Left renal cortex interstitium (tissue), 4 donors: ENCODE measurements around the gene INPP4A. TPM values are rescaled to one million over a fixed set of nuclear protein-coding genes. Genes with fewer than 3 reads are reported as not detected.

Experiments
- DNase-seq, 4 donors: peaks; one replicate each; pipeline ENCODE4 v3.0.0-alpha.2; 2013; ENCODE audit warnings: low read depth in 4 of 4, low spot score in 2 of 4, missing footprints in 1 of 4
- polyA plus RNA-seq, 4 donors: library from polyadenylated mRNA; unstranded; fragments of 120-200 nt; gene quantifications; one replicate each; pipeline ENCODE4 v1.2.1, GENCODE V29; 2013; ENCODE audit not compliant: insufficient read length in 4 of 4

INPP4A gene
- polyA plus RNA-seq, 4 donors = 17.4 to 27.6 (median 20.5) TPM

- DNase-seq = no peak
These were observed 163.1 kb downstream of the INPP4A start for GRCh38 chr2:98607741-98608115.

DNA sequence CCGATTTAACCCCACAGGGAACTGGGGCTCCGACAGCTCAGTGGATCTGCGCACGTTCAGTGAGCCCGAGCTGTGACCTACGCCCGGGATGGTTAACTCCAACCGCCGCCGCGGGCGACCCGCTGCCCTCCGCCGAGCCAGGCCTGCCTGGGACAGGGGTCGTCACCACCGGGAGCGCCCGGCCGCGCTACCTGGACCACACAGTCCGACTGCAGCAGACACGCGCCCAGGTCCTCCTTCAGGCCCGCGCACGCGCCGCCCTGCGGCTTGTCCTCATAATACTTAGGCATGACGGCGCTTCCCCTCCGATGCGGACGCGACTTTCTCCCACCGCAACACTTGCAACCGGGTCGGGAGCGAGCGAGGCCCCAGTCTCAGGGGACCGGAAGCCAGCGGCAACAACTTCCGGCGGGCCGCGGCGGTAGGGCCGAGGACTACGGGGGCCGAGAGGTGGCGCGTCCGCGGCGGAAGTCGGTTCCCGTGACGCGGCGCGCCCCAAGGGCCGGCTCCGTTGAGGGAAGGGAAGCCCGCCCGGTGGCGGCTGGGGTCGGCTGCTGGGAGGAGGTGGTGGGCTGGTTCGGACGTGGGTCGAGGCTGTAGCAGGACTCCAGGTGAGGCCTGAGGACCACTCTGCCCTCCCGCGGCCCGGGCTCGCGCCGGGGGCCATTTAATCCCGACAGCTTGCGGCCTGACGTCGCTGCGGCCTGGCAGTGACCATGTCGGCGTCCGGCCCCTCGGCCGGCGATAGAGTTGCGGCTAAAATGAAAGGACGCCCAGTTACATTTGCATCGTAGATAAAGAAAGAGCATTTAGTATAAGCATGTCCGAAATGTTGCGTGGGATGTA is 163.7 kb downstream of the INPP4A start, which contains the start of the genes COA5 and UNC50:
COA5 (minus strand) TSS at position 397 of the 846 bp plus-strand sequence; CDS start at position 290, 107 bp downstream.
UNC50 (plus strand) TSS at position 474 of the 846 bp plus-strand sequence. CDS start 1,171 bp downstream, outside the sequence.
- DNase-seq = peak; percentile 78 to 84 (median 82)

- peak in 3 of 4 donors; percentile 15 to 37 (median 24) for DNase-seq
These were observed 164.4 kb downstream of the INPP4A start for GRCh38 chr2:98608962-98609604.

DNA sequence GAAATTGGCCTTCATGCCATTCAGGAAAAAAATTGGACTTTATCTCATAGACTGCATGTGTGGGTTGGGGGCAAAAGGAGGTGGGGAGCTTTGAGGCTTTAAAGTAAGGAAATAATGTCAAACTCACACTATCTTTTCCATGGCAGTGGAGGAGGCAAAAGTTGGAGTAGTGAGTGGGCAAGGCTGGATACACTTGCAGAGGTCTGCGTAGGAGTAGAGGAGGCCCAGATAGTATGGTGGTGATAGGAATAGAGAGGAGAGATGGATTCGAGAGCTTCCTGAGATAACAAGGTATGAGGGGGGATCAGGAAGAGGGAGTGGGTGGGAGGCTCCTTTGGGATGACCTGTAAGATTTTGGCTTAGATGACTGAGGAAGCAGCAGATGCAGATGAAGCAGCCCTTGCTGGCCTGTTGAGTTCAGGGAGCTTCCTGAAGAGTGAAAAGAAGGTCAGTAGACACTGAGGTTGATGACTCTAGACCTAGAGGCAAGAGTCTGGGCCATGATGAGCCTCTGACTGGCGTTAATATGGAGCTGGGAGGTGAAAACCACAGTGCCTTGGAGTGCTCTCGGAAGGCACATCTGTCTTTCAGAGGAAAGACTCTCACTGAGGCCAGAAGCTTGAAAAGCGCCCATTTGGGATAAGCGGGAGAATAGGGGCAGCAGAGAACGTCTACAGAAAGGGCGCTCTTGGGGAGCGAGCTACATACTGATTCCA is 169.5 kb downstream of the INPP4A start:
- DNase-seq = no peak

DNA sequence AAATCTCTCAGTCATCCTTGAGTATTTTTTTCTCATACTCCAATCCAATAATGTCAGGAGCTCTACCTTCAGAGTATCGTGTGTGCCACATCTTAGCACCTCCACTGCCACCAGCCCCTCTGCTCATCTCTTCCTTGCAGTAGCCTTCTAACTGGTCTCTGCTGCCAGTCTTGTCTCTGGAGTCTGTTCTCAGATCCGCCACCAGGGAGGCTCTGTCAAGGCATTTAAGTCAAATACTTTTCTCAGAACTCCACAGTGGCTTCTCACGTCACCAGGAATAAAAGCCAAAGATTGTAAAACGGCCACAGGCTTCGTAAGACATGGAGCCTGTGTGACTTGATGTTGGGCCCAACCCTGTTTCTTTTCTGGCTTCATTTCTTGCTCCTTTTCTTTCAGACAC is 170.8 kb downstream of the INPP4A start:
- no peak for DNase-seq

DNA sequence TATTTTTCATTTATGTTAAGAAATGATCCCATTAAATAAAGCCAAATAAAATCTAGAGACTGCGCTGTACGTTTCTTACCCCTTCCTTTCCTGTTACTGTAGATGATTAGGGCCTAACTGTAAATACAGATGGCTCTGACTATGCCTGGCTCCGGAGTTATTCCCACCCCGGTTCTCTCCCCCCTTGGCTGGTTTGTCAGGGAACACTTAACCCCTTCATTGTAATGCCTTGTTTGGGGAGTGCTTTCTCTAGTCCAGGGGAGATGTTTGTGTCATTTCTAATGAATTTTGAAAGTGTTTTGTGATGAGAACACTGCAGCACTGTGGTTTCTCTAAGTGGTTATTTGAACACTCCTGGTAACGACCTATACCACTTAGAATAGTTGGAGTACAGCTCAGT is 172.5 kb downstream of the INPP4A start:
- DNase-seq = no peak

GRCh38 chr2:98623657-98624056 is 179.0 kb downstream of the INPP4A start:
- no peak for DNase-seq

DNA sequence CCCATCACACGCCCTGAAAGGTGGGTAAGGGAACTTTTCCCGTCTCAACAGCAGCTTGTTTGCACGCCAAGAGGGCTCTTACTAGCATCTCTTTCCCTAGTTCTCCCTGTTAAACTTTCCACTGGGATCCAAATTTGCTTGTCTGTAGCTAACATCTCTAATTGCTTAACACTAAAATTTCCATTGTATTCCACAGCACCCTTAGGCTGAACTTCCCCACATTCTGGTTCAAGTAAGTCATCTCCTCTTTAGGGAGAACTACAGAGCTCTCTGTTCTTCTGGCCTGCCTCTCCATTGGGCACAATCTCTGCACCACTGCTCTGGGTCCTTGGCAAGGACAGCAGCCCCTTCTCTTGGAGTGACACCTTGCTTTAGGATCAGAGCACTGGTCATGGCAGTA is 187.7 kb downstream of the INPP4A start:
- no peak for DNase-seq

GRCh38 chr2:98634406-98635092 is 189.9 kb downstream of the INPP4A start:
- DNase-seq = no peak

DNA sequence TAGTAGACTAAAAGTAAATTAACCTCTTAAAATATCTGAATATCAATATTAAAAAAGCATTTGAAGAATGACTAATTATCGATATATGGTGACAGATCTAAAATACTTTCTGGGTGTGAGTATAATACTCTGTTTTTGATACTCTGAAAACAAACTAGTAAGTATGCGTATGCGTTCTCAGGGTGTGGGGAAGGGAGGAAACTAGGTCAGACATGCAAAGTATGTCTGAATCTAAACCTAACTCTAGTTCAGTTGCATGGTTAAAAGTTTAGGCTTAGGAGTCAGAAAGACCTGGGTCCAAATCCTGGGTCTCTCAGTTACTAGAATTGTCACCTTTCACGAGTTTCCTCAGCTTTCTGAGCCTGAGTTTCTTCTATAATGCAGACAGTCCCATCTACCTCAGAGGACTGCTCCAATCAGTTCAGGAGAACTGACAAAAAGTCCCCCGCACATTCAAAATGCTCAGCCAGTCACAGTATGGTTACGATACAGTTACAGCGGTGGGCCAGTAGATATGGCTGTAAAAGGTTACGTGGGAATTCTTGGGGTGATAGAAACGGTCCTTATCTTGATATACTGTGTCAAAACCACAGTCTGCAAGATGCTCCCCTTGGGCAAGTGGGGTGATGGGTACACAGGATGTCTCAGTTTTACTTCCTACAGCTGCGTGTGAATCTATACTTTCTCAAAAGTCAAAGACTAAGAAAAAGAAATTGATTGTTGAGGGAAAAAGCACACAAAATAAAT is 192.9 kb downstream of the INPP4A start:
- DNase-seq = no peak

DNA sequence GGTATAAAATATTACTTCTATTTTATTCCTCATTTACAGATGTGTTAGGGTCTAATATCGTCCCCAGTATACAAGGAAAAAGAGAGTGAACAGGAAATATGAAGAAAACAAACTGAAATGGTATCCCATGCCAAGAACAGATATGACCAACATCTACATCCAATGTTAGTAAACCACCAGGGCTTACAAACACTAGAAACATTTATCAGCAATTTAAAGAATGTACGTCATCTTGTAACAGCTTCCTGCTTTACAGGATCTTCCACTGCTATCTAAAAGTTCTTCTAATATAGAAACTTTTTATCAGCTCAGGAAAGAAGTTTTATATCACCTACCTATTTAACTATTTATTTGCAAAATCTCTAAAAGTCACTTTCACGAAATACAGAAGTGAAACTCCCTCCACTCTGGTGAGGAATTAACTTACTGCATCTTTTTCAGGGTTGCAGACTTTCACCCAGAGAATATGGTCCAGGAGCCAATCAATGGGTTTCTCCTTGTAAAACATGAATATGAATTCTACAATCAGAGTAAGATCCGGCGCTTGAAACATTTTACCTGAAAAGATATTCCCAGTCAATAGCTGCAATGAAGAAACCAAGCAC is 198.9 kb downstream of the INPP4A start:
- no peak for DNase-seq

Other genes starting within 250 kb of the INPP4A start
- under 1 TPM in 2 of 4 donors, not detected in 2; 0.06 TPM for gene CNGA3, start 98.4 kb upstream of the INPP4A start, polyA plus RNA-seq
- 10 to 100 TPM; 78.7 to 89.1 (median 81.3) TPM for gene COA5, start 163.7 kb downstream of the INPP4A start, polyA plus RNA-seq
- 10 to 100 TPM; 66.1 to 80.6 (median 71.8) TPM for gene UNC50, start 163.7 kb downstream of the INPP4A start, polyA plus RNA-seq